Neural cell (in vitro differentiated cells): ENCODE data around the gene IL18BP. TPM values are rescaled to one million over a fixed set of nuclear protein-coding genes. Genes with fewer than 3 reads are reported as not detected.

ENCODE experiments used
- H2AFZ ChIP-seq: fragments of 200-600, 300-800 bp; sonication (generic), shearing (Covaris generic); 2 replicates; pipeline ENCODE4 v1.6.0; 2014; ENCODE audit warnings: low read depth, mild to moderate bottlenecking, antibody characterized with exemption, low read length, moderate library complexity
- H3F3A ChIP-seq: fragments of 200-600 bp; shearing (Covaris generic); 2 replicates; pipeline ENCODE4 v1.6.1; 2016; ENCODE audit warnings: mild to moderate bottlenecking, moderate library complexity, mixed read lengths, antibody characterized with exemption, low read length; ENCODE audit not compliant: insufficient read depth, poor library complexity, severe bottlenecking
- H3K27ac ChIP-seq: fragments of 200-600, 300-800 bp; sonication (generic), shearing (Covaris generic); 2 replicates; pipeline ENCODE4 v1.5.1; 2014; ENCODE audit warnings: mild to moderate bottlenecking, low read length, moderate library complexity
- H3K27me3 ChIP-seq: fragments of 300-800, 200-600 bp; sonication (generic), shearing (Covaris generic); 2 replicates; pipeline ENCODE4 v1.6.0; 2014; ENCODE audit warnings: mild to moderate bottlenecking, low read depth, low read length, moderate library complexity; ENCODE audit not compliant: insufficient read depth
- H3K36me3 ChIP-seq: fragments of 300-800, 200-600 bp; sonication (generic), shearing (Covaris generic); 2 replicates; pipeline ENCODE4 v1.5.1; 2014; ENCODE audit warnings: mild to moderate bottlenecking, antibody characterized with exemption, low read length, moderate library complexity; ENCODE audit not compliant: insufficient read depth
- H3K4me2 ChIP-seq: fragments of 300-800, 200-600 bp; sonication (generic), shearing (Covaris generic); 2 replicates; pipeline ENCODE4 v1.6.0; 2014; ENCODE audit warnings: mild to moderate bottlenecking, low read length
- H3K4me3 ChIP-seq: fragments of 300-800, 200-600 bp; sonication (generic), shearing (Covaris generic); 2 replicates; pipeline ENCODE4 v1.5.1; 2014; ENCODE audit warnings: mild to moderate bottlenecking, low read length, moderate library complexity
- H3K79me2 ChIP-seq: fragments of 200-600 bp; shearing (Covaris generic); replicated peaks from 2 replicates; pipeline ENCODE4 v1.6.0; 2014; ENCODE audit warnings: mild to moderate bottlenecking, low read length, moderate library complexity; ENCODE audit not compliant: insufficient read depth
- H3K9ac ChIP-seq: fragments of 300-800, 200-600 bp; sonication (generic), shearing (Covaris generic); 2 replicates; pipeline ENCODE4 v1.6.1; 2016; ENCODE audit warnings: mild to moderate bottlenecking, low read length, mixed read lengths
- H3K9me2 ChIP-seq: fragments of 200-600 bp; shearing (Covaris generic); 2 replicates; pipeline ENCODE4 v1.6.1; 2016; ENCODE audit warnings: mild to moderate bottlenecking, low read length, mixed read lengths; ENCODE audit not compliant: insufficient read depth
- H3K9me3 ChIP-seq: fragments of 200-600, 300-800 bp; sonication (generic), shearing (Covaris generic); 2 replicates; pipeline ENCODE4 v1.6.1; 2016; ENCODE audit warnings: mild to moderate bottlenecking, mixed run types, low read length, moderate library complexity, mixed read lengths
- H4K20me1 ChIP-seq: fragments of 200-600 bp; shearing (Covaris generic); 2 replicates; pipeline ENCODE4 v1.6.1; 2016; ENCODE audit warnings: mild to moderate bottlenecking, mixed run types; ENCODE audit not compliant: insufficient read depth
- EP300 ChIP-seq: fragments of 450-650 bp; conservative IDR thresholded peaks from 2 replicates; pipeline ENCODE4 v1.6.1; 2014; ENCODE audit warnings: antibody characterized with exemption, mild to moderate bottlenecking, moderate library complexity; ENCODE audit not compliant: poor library complexity, severe bottlenecking
- EZH2 ChIP-seq: fragments of 200-600, 300-800 bp; shearing (Covaris generic), sonication (generic); IDR thresholded peaks from 2 replicates; pipeline ENCODE4 v1.6.1; 2014; ENCODE audit warnings: antibody characterized with exemption, low read length, borderline replicate concordance, mild to moderate bottlenecking; ENCODE audit not compliant: insufficient read depth, poor library complexity, severe bottlenecking
- MXI1 ChIP-seq: fragments of 450-650 bp; conservative IDR thresholded peaks from 2 replicates; pipeline ENCODE4 v1.6.1; 2014; ENCODE audit warnings: antibody characterized with exemption, mild to moderate bottlenecking; ENCODE audit not compliant: poor library complexity, severe bottlenecking
- POLR2AphosphoS5 ChIP-seq: IDR thresholded peaks from 2 replicates; pipeline ENCODE4 v1.6.1; 2012
- RAD21 ChIP-seq: fragments of 450-650 bp; conservative IDR thresholded peaks from 2 replicates; pipeline ENCODE4 v1.6.1; 2014; ENCODE audit warnings: antibody characterized with exemption, mild to moderate bottlenecking, moderate library complexity
- SMC3 ChIP-seq: fragments of 450-650 bp; conservative IDR thresholded peaks from 2 replicates; pipeline ENCODE4 v1.6.1; 2014; ENCODE audit warnings: antibody characterized with exemption, mild to moderate bottlenecking, moderate library complexity; ENCODE audit not compliant: poor library complexity
- TAF1 ChIP-seq: IDR thresholded peaks from 2 replicates; pipeline ENCODE4 v1.6.1; 2012; ENCODE audit warnings: low read depth
- polyA plus RNA-seq: library from polyadenylated mRNA; depleted of rRNA; stranded (reverse); fragments of >200 nt; gene quantifications from 2 replicates; pipeline ENCODE4 v1.2.3, GENCODE V29; 2014
- TF ChIP-seq, protein P1 (sequence below): fragments of 450-650 bp; IDR thresholded peaks from 2 replicates; pipeline ENCODE4 v1.5.1; 2014; ENCODE audit warnings: antibody characterized with exemption, mild to moderate bottlenecking, moderate library complexity; ENCODE audit not compliant: poor library complexity, severe bottlenecking
- TF ChIP-seq, protein P2 (sequence below): IDR thresholded peaks from 2 replicates; pipeline ENCODE4 v1.6.1; 2012; ENCODE audit warnings: borderline replicate concordance

IL18BP gene
- polyA plus RNA-seq, 1 donor from 2014 or later = 3.1 TPM

DNA sequence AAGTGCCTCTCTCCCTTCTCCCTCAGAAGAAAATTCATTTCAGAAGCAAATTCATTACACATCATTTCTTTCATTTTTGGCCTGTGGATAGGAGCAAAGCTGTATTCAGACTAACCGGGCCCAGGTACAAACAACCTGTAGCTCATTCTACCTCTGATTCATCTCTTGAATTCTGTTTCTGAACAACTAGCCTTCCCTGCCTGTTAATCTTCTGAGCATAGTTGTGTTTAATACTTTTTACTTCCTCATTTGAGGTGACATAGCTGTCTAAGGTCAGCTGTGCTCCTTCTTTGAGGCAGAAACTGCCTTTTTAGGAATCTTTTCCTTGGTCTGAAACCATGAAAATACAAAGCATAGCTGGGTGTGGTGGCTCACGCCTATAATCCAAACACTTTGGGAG, 12.6 kb upstream of the IL18BP start:
- H3K4me3 ChIP-seq = no peak overlapping the region
- H3K9me2 ChIP-seq = no peaks in the 10 kb centered on the region
- no peak overlapping the region for H3K4me2 ChIP-seq
- H3F3A ChIP-seq = no peaks in the 10 kb centered on the region
- no peak overlapping the region for H3K9ac ChIP-seq
- no peaks in the 10 kb centered on the region for H3K9me3 ChIP-seq
- H3K27me3 ChIP-seq = no peaks in the 10 kb centered on the region
- H4K20me1 ChIP-seq = no peaks in the 10 kb centered on the region
- no peak overlapping the region for H3K27ac ChIP-seq
- no peaks in the 10 kb centered on the region for H3K79me2 ChIP-seq
- H3K36me3 ChIP-seq = no peaks in the 10 kb centered on the region
- no peak overlapping the region for H2AFZ ChIP-seq
- TF ChIP-seq, protein P1, sequence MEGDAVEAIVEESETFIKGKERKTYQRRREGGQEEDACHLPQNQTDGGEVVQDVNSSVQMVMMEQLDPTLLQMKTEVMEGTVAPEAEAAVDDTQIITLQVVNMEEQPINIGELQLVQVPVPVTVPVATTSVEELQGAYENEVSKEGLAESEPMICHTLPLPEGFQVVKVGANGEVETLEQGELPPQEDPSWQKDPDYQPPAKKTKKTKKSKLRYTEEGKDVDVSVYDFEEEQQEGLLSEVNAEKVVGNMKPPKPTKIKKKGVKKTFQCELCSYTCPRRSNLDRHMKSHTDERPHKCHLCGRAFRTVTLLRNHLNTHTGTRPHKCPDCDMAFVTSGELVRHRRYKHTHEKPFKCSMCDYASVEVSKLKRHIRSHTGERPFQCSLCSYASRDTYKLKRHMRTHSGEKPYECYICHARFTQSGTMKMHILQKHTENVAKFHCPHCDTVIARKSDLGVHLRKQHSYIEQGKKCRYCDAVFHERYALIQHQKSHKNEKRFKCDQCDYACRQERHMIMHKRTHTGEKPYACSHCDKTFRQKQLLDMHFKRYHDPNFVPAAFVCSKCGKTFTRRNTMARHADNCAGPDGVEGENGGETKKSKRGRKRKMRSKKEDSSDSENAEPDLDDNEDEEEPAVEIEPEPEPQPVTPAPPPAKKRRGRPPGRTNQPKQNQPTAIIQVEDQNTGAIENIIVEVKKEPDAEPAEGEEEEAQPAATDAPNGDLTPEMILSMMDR = no peak
- no peak for TF ChIP-seq POLR2AphosphoS5

DNA sequence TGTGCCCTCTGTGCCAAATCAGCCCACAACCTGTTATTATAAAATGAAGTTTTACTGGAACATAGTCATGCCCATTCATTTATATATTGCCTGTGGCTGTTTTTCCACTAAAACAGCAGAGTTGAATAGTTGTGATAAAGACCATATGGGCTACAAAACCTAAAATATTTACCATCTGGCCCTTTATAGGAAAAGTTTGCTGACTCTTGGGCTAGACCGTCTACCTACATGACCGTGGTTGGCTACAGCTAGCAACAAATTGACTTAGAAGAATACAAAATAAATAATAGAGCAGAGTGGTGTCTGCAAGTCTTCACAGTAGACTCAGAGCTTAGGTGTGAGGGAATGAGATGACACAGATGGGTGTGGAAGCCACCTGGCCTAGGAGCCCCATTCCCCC, 11.2 kb upstream of the IL18BP start:
- Histone ChIP-seq H3K9me2 (no peaks in the 10 kb centered on the region), H3K79me2 (no peaks in the 10 kb centered on the region), H3K9ac (no peak overlapping the region), H3F3A (no peaks in the 10 kb centered on the region), H3K27ac (no peak overlapping the region), H3K4me3 (no peak overlapping the region), H2AFZ (no peak overlapping the region), H3K9me3 (no peaks in the 10 kb centered on the region), H3K4me2 (no peak overlapping the region), H4K20me1 (no peaks in the 10 kb centered on the region), H3K36me3 (no peaks in the 10 kb centered on the region), H3K27me3 (no peaks in the 10 kb centered on the region)
- no peak for TF ChIP-seq SMC3
- no peak for TF ChIP-seq MXI1
- TF ChIP-seq RAD21 = no peak
- no peak for TF ChIP-seq TAF1
- TF ChIP-seq, protein P2, sequence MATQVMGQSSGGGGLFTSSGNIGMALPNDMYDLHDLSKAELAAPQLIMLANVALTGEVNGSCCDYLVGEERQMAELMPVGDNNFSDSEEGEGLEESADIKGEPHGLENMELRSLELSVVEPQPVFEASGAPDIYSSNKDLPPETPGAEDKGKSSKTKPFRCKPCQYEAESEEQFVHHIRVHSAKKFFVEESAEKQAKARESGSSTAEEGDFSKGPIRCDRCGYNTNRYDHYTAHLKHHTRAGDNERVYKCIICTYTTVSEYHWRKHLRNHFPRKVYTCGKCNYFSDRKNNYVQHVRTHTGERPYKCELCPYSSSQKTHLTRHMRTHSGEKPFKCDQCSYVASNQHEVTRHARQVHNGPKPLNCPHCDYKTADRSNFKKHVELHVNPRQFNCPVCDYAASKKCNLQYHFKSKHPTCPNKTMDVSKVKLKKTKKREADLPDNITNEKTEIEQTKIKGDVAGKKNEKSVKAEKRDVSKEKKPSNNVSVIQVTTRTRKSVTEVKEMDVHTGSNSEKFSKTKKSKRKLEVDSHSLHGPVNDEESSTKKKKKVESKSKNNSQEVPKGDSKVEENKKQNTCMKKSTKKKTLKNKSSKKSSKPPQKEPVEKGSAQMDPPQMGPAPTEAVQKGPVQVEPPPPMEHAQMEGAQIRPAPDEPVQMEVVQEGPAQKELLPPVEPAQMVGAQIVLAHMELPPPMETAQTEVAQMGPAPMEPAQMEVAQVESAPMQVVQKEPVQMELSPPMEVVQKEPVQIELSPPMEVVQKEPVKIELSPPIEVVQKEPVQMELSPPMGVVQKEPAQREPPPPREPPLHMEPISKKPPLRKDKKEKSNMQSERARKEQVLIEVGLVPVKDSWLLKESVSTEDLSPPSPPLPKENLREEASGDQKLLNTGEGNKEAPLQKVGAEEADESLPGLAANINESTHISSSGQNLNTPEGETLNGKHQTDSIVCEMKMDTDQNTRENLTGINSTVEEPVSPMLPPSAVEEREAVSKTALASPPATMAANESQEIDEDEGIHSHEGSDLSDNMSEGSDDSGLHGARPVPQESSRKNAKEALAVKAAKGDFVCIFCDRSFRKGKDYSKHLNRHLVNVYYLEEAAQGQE = no peak
- TF ChIP-seq EZH2 = no peak
- TF ChIP-seq, protein P1 = no peak
- TF ChIP-seq EP300 = no peak
- TF ChIP-seq POLR2AphosphoS5 = no peak
